ENCODE data around the gene KIF16B.

Gene KIF16B

GRCh38 chr20:16424780-16425179, 148.5 kb downstream of the KIF16B start:
- no peak for DNase-seq

GRCh38 chr20:16423311-16424212, 149.7 kb downstream of the KIF16B start:
- no peak for DNase-seq

GRCh38 chr20:16419138-16419715, 154.0 kb downstream of the KIF16B start:
- no peak for DNase-seq

GRCh38 chr20:16418616-16419015, 154.6 kb downstream of the KIF16B start:
- no peak for DNase-seq

- no peak for DNase-seq
Observed at GRCh38 chr20:16417001-16417400, 156.2 kb downstream of the KIF16B start.

GRCh38 chr20:16415071-16416053, 157.9 kb downstream of the KIF16B start:
- no peak for DNase-seq

- DNase-seq = no peak
Observed at GRCh38 chr20:16412906-16413305, 160.3 kb downstream of the KIF16B start.

- DNase-seq = no peak
Observed at GRCh38 chr20:16411361-16411760, 161.9 kb downstream of the KIF16B start.

- DNase-seq = no peak
Observed at GRCh38 chr20:16410626-16411025, 162.6 kb downstream of the KIF16B start.

- DNase-seq = no peak
Observed at GRCh38 chr20:16408981-16409380, 164.3 kb downstream of the KIF16B start.

GRCh38 chr20:16407251-16408067, 165.8 kb downstream of the KIF16B start:
- DNase-seq = no peak

GRCh38 chr20:16405254-16405653, 168.0 kb downstream of the KIF16B start:
- DNase-seq = no peak

GRCh38 chr20:16404640-16405039, 168.6 kb downstream of the KIF16B start:
- no peak for DNase-seq

- no peak for DNase-seq
Observed at GRCh38 chr20:16404171-16404570, 169.1 kb downstream of the KIF16B start.

- no peak for DNase-seq
Observed at GRCh38 chr20:16400234-16400633, 173.0 kb downstream of the KIF16B start.

- DNase-seq = no peak
Observed at GRCh38 chr20:16399801-16400200, 173.4 kb downstream of the KIF16B start.

- no peak for DNase-seq
Observed at GRCh38 chr20:16397086-16397485, 176.2 kb downstream of the KIF16B start.

GRCh38 chr20:16395366-16395765, 177.9 kb downstream of the KIF16B start:
- DNase-seq = no peak

GRCh38 chr20:16394784-16395183, 178.5 kb downstream of the KIF16B start:
- no peak for DNase-seq

GRCh38 chr20:16393836-16394235, 179.4 kb downstream of the KIF16B start:
- no peak for DNase-seq

GRCh38 chr20:16393297-16393696, 180.0 kb downstream of the KIF16B start:
- DNase-seq = no peak

GRCh38 chr20:16392346-16392745, 180.9 kb downstream of the KIF16B start:
- no peak for DNase-seq

Measured in NCI-H187 (cell line).